Activated effector memory CD4-positive, alpha-beta T cell treated with Interleukin-2 at 50 U/mL for 16 hours (primary cell): Measurements from ENCODE around the gene PIGS.
"Not testable (repeated sequence)": the region's sequence is repeated elsewhere in the genome, so short reads cannot be mapped to it uniquely, and the experiment has no call there.

Source experiments
- DNase-seq: peaks from one replicate; pipeline ENCODE4 v3.0.0-alpha.2; 2020

The PIGS gene

GRCh38 chr17:28528327-28529012, 42.9 kb downstream of the PIGS start:
- no peak for DNase-seq

GRCh38 chr17:28527859-28528258, 43.5 kb downstream of the PIGS start:
- no peak for DNase-seq

GRCh38 chr17:28527181-28527681, 44.1 kb downstream of the PIGS start:
- no peak for DNase-seq

- DNase-seq = no peak
These were observed 44.9 kb downstream of the PIGS start for GRCh38 chr17:28526381-28526780.

GRCh38 chr17:28524476-28525424, 46.6 kb downstream of the PIGS start:
- no peak for DNase-seq

GRCh38 chr17:28523876-28524275, 47.4 kb downstream of the PIGS start:
- DNase-seq = no peak

- DNase-seq = no peak
These were observed 48.1 kb downstream of the PIGS start for GRCh38 chr17:28523186-28523585.

GRCh38 chr17:28522281-28522680, 49.0 kb downstream of the PIGS start:
- DNase-seq = not testable (repeated sequence)

- no peak for DNase-seq
These were observed 49.8 kb downstream of the PIGS start for GRCh38 chr17:28521311-28522085.

- no peak for DNase-seq
These were observed 50.6 kb downstream of the PIGS start for GRCh38 chr17:28520687-28521086.

GRCh38 chr17:28519236-28519635, 52.1 kb downstream of the PIGS start:
- no peak for DNase-seq

GRCh38 chr17:28518578-28518977, 52.7 kb downstream of the PIGS start:
- no peak for DNase-seq

GRCh38 chr17:28518132-28518531, 53.2 kb downstream of the PIGS start:
- DNase-seq = no peak

GRCh38 chr17:28515518-28515917, 55.8 kb downstream of the PIGS start:
- DNase-seq = no peak

- no peak for DNase-seq
These were observed 56.7 kb downstream of the PIGS start for GRCh38 chr17:28514561-28515002.

- no peak for DNase-seq
These were observed 57.8 kb downstream of the PIGS start for GRCh38 chr17:28513476-28513875.

- no peak for DNase-seq
These were observed 59.4 kb downstream of the PIGS start for GRCh38 chr17:28511858-28512461.

GRCh38 chr17:28509789-28510188, 61.5 kb downstream of the PIGS start:
- no peak for DNase-seq

GRCh38 chr17:28508211-28508724, 63.1 kb downstream of the PIGS start:
- no peak for DNase-seq

GRCh38 chr17:28507567-28508203, 63.6 kb downstream of the PIGS start:
- no peak for DNase-seq

- no peak for DNase-seq
These were observed 64.4 kb downstream of the PIGS start for GRCh38 chr17:28506763-28507487.
